ENCODE data around the gene SHANK2.

- no peak for TF ChIP-seq CTCF (IDR thresholded peaks at IDR 0.05)
- TF ChIP-seq POLR2A (IDR thresholded peaks at IDR 0.05) = no peak
- TF ChIP-seq POLR2AphosphoS5 (IDR thresholded peaks at IDR 0.05) = no peak
- TF ChIP-seq EP300 (IDR thresholded peaks at IDR 0.05) = no peak
Observed at GRCh38 chr11:71202966-71203365, 49.4 kb downstream of the SHANK2 start.
